KMS-11 (cell line): ENCODE data around the gene PI16.
"Not testable (repeated sequence)": the region's sequence is repeated elsewhere in the genome, so short reads cannot be mapped to it uniquely, and the experiment has no call there.

Experiments used
- H2AFZ ChIP-seq: fragments of 200-600 bp; sonication (generic); 2 replicates; pipeline ENCODE4 v1.6.1; 2016; ENCODE audit warnings: antibody characterized with exemption, mixed run types, low read depth
- H3K27ac ChIP-seq: fragments of 200-600 bp; sonication (generic); 2 replicates; pipeline ENCODE4 v1.6.1; 2016; ENCODE audit warnings: mild to moderate bottlenecking, mixed run types
- H3K27me3 ChIP-seq: fragments of 200-600 bp; sonication (generic); 2 replicates; pipeline ENCODE4 v1.6.1; 2017; ENCODE audit warnings: mild to moderate bottlenecking, low read depth, mixed run types, moderate library complexity; ENCODE audit not compliant: insufficient read depth
- H3K36me3 ChIP-seq: fragments of 200-600 bp; sonication (generic); 2 replicates; pipeline ENCODE4 v1.6.1; 2017; ENCODE audit warnings: mild to moderate bottlenecking, mixed run types; ENCODE audit not compliant: insufficient read depth
- H3K4me1 ChIP-seq: fragments of 200-600 bp; sonication (generic); 2 replicates; pipeline ENCODE4 v1.6.1; 2016; ENCODE audit warnings: mild to moderate bottlenecking, low read depth, mixed run types; ENCODE audit not compliant: poor library complexity, severe bottlenecking
- H3K4me2 ChIP-seq: fragments of 200-600 bp; sonication (generic); 2 replicates; pipeline ENCODE4 v1.7.0; 2016; ENCODE audit warnings: mild to moderate bottlenecking, mixed run types
- H3K4me3 ChIP-seq: fragments of 200-600 bp; sonication (generic); IDR thresholded peaks from 2 replicates; pipeline ENCODE4 v1.6.1; 2017; ENCODE audit warnings: low read depth, low read length, mixed read lengths; ENCODE audit not compliant: insufficient read depth
- H3K79me2 ChIP-seq: fragments of 200-600 bp; sonication (generic); 2 replicates; pipeline ENCODE4 v1.6.1; 2016; ENCODE audit warnings: low read depth, mixed run types; ENCODE audit not compliant: insufficient read depth
- H3K9ac ChIP-seq: fragments of 200-600 bp; sonication (generic); 2 replicates; pipeline ENCODE4 v1.6.1; 2016; ENCODE audit warnings: mild to moderate bottlenecking, mixed run types
- H4K20me1 ChIP-seq: fragments of 200-600 bp; sonication (generic); 2 replicates; pipeline ENCODE4 v1.6.1; 2016; ENCODE audit warnings: mild to moderate bottlenecking, mixed run types; ENCODE audit not compliant: insufficient read depth
- TF ChIP-seq, protein P1 (sequence below): fragments of 200-600 bp; sonication (generic); conservative IDR thresholded peaks from 2 replicates; pipeline ENCODE4 v1.6.1; 2017; ENCODE audit warnings: low read depth, mild to moderate bottlenecking, antibody characterized with exemption, low read length, moderate library complexity, mixed read lengths

PI16 gene

GRCh38 chr6:36985808-36986703, 31.5 kb downstream of the PI16 start, which contains the start of gene MTCH1:
Gene MTCH1 (minus strand): TSS chr6:36986196. CDS start chr6:36986173, 23 bp downstream.
- H3K36me3 ChIP-seq: no peaks in the 10 kb centered on the region
- H3K4me3 ChIP-seq: peak within 1 kb of the TSS; percentile 32
- peak within 1 kb of the TSS; percentile 81 for H3K4me2 ChIP-seq
- peak within 1 kb of the TSS; percentile 45 for H3K27ac ChIP-seq
- peaks cover 44% of the 10 kb centered on the region for H3K79me2 ChIP-seq
- H2AFZ ChIP-seq: peak within 1 kb of the TSS; percentile 94
- TF ChIP-seq, protein P1, sequence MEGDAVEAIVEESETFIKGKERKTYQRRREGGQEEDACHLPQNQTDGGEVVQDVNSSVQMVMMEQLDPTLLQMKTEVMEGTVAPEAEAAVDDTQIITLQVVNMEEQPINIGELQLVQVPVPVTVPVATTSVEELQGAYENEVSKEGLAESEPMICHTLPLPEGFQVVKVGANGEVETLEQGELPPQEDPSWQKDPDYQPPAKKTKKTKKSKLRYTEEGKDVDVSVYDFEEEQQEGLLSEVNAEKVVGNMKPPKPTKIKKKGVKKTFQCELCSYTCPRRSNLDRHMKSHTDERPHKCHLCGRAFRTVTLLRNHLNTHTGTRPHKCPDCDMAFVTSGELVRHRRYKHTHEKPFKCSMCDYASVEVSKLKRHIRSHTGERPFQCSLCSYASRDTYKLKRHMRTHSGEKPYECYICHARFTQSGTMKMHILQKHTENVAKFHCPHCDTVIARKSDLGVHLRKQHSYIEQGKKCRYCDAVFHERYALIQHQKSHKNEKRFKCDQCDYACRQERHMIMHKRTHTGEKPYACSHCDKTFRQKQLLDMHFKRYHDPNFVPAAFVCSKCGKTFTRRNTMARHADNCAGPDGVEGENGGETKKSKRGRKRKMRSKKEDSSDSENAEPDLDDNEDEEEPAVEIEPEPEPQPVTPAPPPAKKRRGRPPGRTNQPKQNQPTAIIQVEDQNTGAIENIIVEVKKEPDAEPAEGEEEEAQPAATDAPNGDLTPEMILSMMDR: no peak
- 0 out of 2 replicates have a peak, but pooled peaks cover 6% of the 10 kb centered on the region for H4K20me1 ChIP-seq
- H3K4me1 ChIP-seq: peaks cover 24% of the 10 kb centered on the region
- H3K27me3 ChIP-seq: no peaks in the 10 kb centered on the region
- H3K9ac ChIP-seq: peak within 1 kb of the TSS; percentile 93

DNA sequence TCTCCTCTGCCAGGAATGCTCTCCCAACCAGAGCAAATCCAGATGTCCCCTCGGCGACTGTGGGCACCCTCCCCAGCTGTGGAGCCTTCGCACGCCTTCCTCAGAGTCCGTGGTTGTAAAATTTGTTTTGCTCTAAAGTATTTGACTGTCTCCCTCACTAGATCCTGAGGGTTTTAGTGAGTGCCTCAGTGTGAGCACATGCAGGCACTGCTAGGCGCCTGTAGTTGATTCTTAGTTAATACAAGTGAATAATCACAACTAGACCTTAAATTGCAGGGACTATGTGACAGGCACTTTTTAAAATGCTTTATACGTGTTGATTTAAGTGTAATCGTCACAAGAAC, 32.1 kb downstream of the PI16 start:
- H3K36me3 ChIP-seq: no peaks in the 10 kb centered on the region
- peak overlapping the region; percentile 94 for H2AFZ ChIP-seq
- H3K79me2 ChIP-seq: peaks cover 39% of the 10 kb centered on the region
- H3K4me2 ChIP-seq: peak overlapping the region; percentile 81
- 0 out of 2 replicates have a peak, but pooled peaks cover 6% of the 10 kb centered on the region for H4K20me1 ChIP-seq
- peak overlapping the region; percentile 93 for H3K9ac ChIP-seq
- peak overlapping the region; percentile 45 for H3K27ac ChIP-seq
- peaks cover 24% of the 10 kb centered on the region for H3K4me1 ChIP-seq
- H3K4me3 ChIP-seq: no peak overlapping the region
- TF ChIP-seq, protein P1: no peak
- H3K27me3 ChIP-seq: no peaks in the 10 kb centered on the region

GRCh38 chr6:36989264-36989663, 34.7 kb downstream of the PI16 start:
- peaks cover 16% of the 10 kb centered on the region for H3K79me2 ChIP-seq
- H3K4me1 ChIP-seq: peaks cover 19% of the 10 kb centered on the region
- H3K4me2 ChIP-seq: no peak overlapping the region
- TF ChIP-seq, protein P1: no peak
- H3K27ac ChIP-seq: no peak overlapping the region
- H2AFZ ChIP-seq: no peak overlapping the region
- H4K20me1 ChIP-seq: no peaks in the 10 kb centered on the region
- no peak overlapping the region for H3K4me3 ChIP-seq
- H3K36me3 ChIP-seq: no peaks in the 10 kb centered on the region
- no peaks in the 10 kb centered on the region for H3K27me3 ChIP-seq
- H3K9ac ChIP-seq: no peak overlapping the region

DNA sequence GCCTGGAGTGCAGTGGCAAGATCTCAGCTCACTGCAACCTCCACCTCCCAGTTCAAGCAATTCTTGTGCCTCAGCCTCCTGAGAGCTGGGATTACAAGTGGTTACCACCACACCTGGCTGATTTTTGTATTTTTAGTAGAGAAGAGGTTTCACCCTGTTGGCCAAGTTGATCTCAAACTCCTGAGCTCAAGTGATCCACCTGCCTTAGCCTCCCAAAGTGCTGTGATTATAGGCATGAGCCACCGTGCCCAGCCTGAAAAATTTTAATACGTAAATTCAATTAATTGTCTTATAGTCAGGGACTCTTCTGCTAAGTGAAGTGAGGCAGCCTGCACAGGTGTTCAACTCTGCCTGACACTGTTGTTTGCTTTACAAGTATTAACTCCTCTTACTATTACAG, 35.9 kb downstream of the PI16 start:
- H3K36me3 ChIP-seq, H3K4me2 ChIP-seq, H3K4me1 ChIP-seq, H3K27me3 ChIP-seq, H3K27ac ChIP-seq, H3K4me3 ChIP-seq, H3K79me2 ChIP-seq, H3K9ac ChIP-seq, H4K20me1 ChIP-seq, H2AFZ ChIP-seq: not testable (repeated sequence)
